ENCODE measurements around the gene CSRNP2.

Gene CSRNP2

DNA sequence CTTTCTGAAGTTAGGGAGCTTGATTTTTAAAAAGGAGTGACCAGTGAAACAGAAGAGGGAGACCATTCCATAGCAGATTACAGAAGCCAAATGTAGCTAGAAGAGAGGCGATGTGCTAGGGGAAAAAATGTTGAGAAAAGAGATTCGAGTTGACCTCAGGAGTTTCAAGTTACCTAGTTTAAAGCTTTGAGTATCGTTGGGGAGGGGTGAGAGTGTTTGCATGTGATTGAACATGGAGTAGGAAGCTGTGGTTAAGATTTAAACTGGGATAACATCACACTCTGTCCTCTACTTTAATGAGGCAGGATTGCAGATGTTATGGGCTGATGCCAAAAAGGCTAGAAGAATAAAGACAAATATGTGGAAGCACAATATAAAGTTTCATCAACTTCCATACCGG, 31.6 kb downstream of the CSRNP2 start:
- ChIA-PET CTCF (interaction anchor here (1.1 kb wide), 1 partner anchor 42 kb away, joined by 3 read pairs; no protein-coding TSS in a partner anchor), POLR2A (interaction anchor here (0.6 to 1.4 kb wide), 3 partner anchors 31 to 410 kb away, joined by 3 to 5 read pairs (median 3); partner anchors contain the start of gene CSRNP2)
- no peak overlapping the region for H3K27ac ChIP-seq (ENCODE audit: insufficient read depth in 1 of 2, low read depth in 1 of 2, low read length in 2 of 2, poor library complexity in 1 of 2, severe bottlenecking in 2 of 2)
- peak in 1 of 3 donors; percentile 14 for DNase-seq
- H3K4me3 ChIP-seq (ENCODE audit: control insufficient read depth in 1 of 7, extremely low read depth in 1 of 7, insufficient read depth in 4 of 7, low read depth in 2 of 7, low read length in 6 of 7), result no peak overlapping the region
- 16% methylated on average over 3 of the region's 4 CpGs for WGBS (ENCODE audit: insufficient coverage)
- no peaks in the 10 kb centered on the region for H3K9me3 ChIP-seq (ENCODE audit: control extremely low read depth in 1 of 5, control insufficient read depth in 4 of 5, insufficient read depth in 2 of 5, low read depth in 1 of 5, low read length in 4 of 5)
- peaks cover 10 to 26% (median 18%) of the 10 kb centered on the region in 4 experiments for H3K4me1 ChIP-seq (ENCODE audit: control extremely low read depth in 1 of 4, control insufficient read depth in 4 of 4, insufficient read depth in 4 of 4, low read length in 3 of 4)
- H3K27me3 ChIP-seq (replicated peaks in 2 of 5; ENCODE audit: control insufficient read depth in 4 of 5, insufficient read depth in 5 of 5, low read length in 4 of 5), result no peaks in the 10 kb centered on the region
- peaks cover 8 to 43% (median 27%) of the 10 kb centered on the region in 4 experiments for H3K36me3 ChIP-seq (ENCODE audit: control insufficient read depth in 4 of 4, insufficient read depth in 4 of 4, low read length in 3 of 4)

DNA sequence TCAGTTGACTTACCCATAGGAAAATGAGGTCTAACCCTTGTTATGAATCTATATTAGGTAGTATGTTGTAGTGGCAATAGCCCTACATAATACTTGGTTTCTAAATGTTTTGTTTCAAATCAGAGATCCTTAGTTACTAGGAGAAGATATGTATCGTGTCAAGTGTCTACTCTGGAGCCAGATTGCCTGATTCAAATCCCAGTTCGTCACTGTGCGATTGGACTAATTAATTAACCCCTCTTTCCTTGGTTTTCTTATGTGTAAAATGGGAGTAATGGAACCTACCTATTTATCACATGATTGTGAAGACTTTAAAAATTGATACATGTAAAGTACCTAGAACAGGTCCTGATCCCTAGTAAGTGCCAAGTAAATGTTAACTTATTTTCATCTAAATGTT, 33.9 kb downstream of the CSRNP2 start:
- Histone ChIP-seq H3K27me3 (replicated peaks in 2 of 5; ENCODE audit: control insufficient read depth in 4 of 5, insufficient read depth in 5 of 5, low read length in 4 of 5) (no peaks in the 10 kb centered on the region), H3K4me3 (ENCODE audit: control insufficient read depth in 1 of 7, extremely low read depth in 1 of 7, insufficient read depth in 4 of 7, low read depth in 2 of 7, low read length in 6 of 7) (peak overlapping the region in 4 of 7 experiments; percentile 90 to 97 (median 94)), H3K36me3 (ENCODE audit: control insufficient read depth in 4 of 4, insufficient read depth in 4 of 4, low read length in 3 of 4) (peaks cover 6 to 22% (median 16%) of the 10 kb centered on the region in 4 experiments), H3K9me3 (ENCODE audit: control extremely low read depth in 1 of 5, control insufficient read depth in 4 of 5, insufficient read depth in 2 of 5, low read depth in 1 of 5, low read length in 4 of 5) (no peaks in the 10 kb centered on the region), H3K4me1 (ENCODE audit: control extremely low read depth in 1 of 4, control insufficient read depth in 4 of 4, insufficient read depth in 4 of 4, low read length in 3 of 4) (peaks cover 10 to 26% (median 18%) of the 10 kb centered on the region in 4 experiments), H3K27ac (ENCODE audit: insufficient read depth in 1 of 2, low read depth in 1 of 2, low read length in 2 of 2, poor library complexity in 1 of 2, severe bottlenecking in 2 of 2) (peak overlapping the region in 1 of 2 experiments; percentile 7)
- WGBS (ENCODE audit: insufficient coverage), result no CpG with 5 or more reads among the region's 3 CpGs
- ChIA-PET CTCF (interaction anchor here (0.7 to 1.5 kb wide), 2 partner anchors 21 to 213 kb away, joined by 3 to 6 read pairs; no protein-coding TSS in a partner anchor), POLR2A (no interaction called here)
- DNase-seq, result no peak

DNA sequence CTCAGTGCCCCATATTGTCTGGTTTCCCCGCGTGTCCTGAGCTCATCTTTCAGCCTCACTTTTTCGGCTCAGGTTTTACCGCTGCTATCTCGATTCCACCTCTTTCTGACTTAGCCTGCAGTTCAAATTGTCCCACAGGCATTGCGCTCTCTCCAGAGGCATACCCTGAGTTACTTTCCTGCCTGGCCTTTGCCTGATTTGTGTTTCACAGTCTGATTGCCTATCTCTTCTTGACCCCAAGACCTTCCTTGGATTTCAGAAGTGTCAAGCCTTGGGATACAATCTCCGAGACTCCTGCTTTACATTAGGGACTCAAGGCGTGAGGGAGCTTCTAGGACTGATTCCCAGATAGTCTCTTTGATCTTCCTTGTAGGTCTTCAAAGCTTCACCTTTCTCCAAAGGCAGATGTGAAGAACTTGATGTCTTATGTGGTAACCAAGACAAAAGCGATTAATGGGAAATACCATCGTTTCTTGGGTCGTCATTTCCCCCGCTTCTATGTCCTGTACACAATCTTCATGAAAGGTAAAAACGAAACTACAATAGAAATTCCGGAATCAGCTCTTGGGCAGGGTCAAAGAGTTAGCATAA, 34.6 kb downstream of the CSRNP2 start:
- no peak for DNase-seq
- Histone ChIP-seq H3K4me1 (ENCODE audit: control extremely low read depth in 1 of 4, control insufficient read depth in 4 of 4, insufficient read depth in 4 of 4, low read length in 3 of 4) (peaks cover 10 to 26% (median 18%) of the 10 kb centered on the region in 4 experiments), H3K27me3 (replicated peaks in 2 of 5; ENCODE audit: control insufficient read depth in 4 of 5, insufficient read depth in 5 of 5, low read length in 4 of 5) (no peaks in the 10 kb centered on the region), H3K4me3 (ENCODE audit: control insufficient read depth in 1 of 7, extremely low read depth in 1 of 7, insufficient read depth in 4 of 7, low read depth in 2 of 7, low read length in 6 of 7) (peak overlapping the region; percentile 82 to 97 (median 93)), H3K27ac (ENCODE audit: insufficient read depth in 1 of 2, low read depth in 1 of 2, low read length in 2 of 2, poor library complexity in 1 of 2, severe bottlenecking in 2 of 2) (peak overlapping the region; percentile 78 to 93), H3K9me3 (ENCODE audit: control extremely low read depth in 1 of 5, control insufficient read depth in 4 of 5, insufficient read depth in 2 of 5, low read depth in 1 of 5, low read length in 4 of 5) (no peaks in the 10 kb centered on the region), H3K36me3 (ENCODE audit: control insufficient read depth in 4 of 4, insufficient read depth in 4 of 4, low read length in 3 of 4) (peaks cover 1 to 15% (median 10%) of the 10 kb centered on the region in 4 experiments)
- whole genome bisulfite sequencing (ENCODE audit: insufficient coverage), result 16% methylated on average over 11 of the region's 14 CpGs
- POLR2A ChIA-PET, result no interaction called here
- CTCF ChIA-PET, result interaction anchor here (1.0 to 1.5 kb wide), 2 partner anchors 18 to 21 kb away, joined by 3 to 6 read pairs; no protein-coding TSS in a partner anchor

DNA sequence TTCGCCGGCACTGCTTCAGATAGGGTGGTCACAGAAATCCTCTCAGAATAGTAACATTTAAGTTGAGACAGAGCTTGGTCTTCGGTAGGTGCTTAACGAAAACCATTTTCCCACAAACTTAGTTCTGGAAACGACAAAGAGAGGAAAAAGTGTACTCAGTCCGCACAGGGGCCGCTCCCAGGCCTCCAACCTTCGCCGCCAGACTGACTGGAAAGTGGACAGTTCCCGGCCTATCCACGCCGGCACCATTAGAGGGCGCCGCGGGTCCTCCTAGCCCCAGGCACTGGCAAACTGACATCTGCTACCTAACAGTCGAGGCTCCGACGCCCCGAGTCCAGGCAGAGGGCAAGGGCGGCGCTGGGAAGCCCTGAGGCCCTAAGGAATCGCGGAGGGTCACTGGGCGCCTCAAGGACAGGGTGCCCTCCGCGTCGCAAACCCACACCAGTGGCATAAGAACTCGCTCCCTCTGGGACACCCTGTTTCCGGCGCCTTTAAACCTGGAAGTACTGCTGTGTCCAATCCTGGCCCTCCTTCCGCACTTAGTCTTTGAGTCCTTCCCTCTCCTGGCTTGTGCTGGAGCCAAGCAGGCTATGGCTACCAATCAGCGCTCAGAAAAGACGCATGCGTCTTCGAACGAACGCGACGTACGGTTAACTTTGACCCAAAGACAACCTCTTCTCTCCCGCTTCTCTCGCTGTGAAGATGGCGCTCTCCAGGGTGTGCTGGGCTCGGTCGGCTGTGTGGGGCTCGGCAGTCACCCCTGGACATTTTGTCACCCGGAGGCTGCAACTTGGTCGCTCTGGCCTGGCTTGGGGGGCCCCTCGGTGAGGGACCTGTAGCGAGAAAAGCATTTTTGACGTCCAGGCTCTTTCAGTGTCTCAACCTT, 35.5 kb downstream of the CSRNP2 start, which contains the start of gene LETMD1:
LETMD1 (plus strand) TSS at position 673 of the 886 bp plus-strand sequence; CDS start at position 703, 30 bp downstream.
- Histone ChIP-seq H3K27ac (ENCODE audit: insufficient read depth in 1 of 2, low read depth in 1 of 2, low read length in 2 of 2, poor library complexity in 1 of 2, severe bottlenecking in 2 of 2) (peak within 1 kb of the TSS; percentile 78 to 93), H3K4me1 (ENCODE audit: control extremely low read depth in 1 of 4, control insufficient read depth in 4 of 4, insufficient read depth in 4 of 4, low read length in 3 of 4) (peaks cover 10 to 26% (median 18%) of the 10 kb centered on the region in 4 experiments), H3K36me3 (ENCODE audit: control insufficient read depth in 4 of 4, insufficient read depth in 4 of 4, low read length in 3 of 4) (peaks cover 0 to 6% (median 3%) of the 10 kb centered on the region in 4 experiments), H3K9me3 (ENCODE audit: control extremely low read depth in 1 of 5, control insufficient read depth in 4 of 5, insufficient read depth in 2 of 5, low read depth in 1 of 5, low read length in 4 of 5) (no peaks in the 10 kb centered on the region), H3K27me3 (replicated peaks in 2 of 5; ENCODE audit: control insufficient read depth in 4 of 5, insufficient read depth in 5 of 5, low read length in 4 of 5) (no peaks in the 10 kb centered on the region), H3K4me3 (ENCODE audit: control insufficient read depth in 1 of 7, extremely low read depth in 1 of 7, insufficient read depth in 4 of 7, low read depth in 2 of 7, low read length in 6 of 7) (peak within 1 kb of the TSS; percentile 82 to 97 (median 93))
- ChIA-PET POLR2A (interaction anchor here (1.1 kb wide), 1 partner anchor 16 kb away, joined by 4 read pairs; no protein-coding TSS in a partner anchor), CTCF (interaction anchor here (1.0 to 2.4 kb wide), 8 partner anchors 14 to 307 kb away, joined by 3 to 6 read pairs (median 4); partner anchors contain the start of gene SLC11A2)
- peak; percentile 97 to 99 (median 98) for DNase-seq
- WGBS (ENCODE audit: insufficient coverage), result 5% methylated on average over 43 of the region's 51 CpGs

DNA sequence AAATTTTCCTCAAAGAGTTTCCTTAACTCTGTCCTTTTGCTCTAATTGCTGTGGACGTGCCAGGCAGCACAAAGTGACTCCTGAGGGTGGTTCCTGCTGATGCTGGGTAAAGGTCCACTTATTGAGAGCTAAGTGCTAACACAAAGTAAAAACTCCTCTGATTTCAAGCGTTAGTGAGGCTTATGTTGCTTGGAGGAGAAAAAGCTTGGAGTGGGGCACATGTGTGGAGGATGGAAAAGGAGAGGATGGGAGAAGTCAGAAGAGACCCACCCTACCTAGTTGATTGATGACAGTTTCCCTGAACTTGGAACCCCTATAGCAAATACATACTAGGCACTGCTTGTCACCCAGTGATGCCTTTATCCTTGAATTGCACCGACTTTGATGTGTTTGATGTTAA, 47.1 kb downstream of the CSRNP2 start:
- Histone ChIP-seq H3K4me3 (ENCODE audit: control insufficient read depth in 1 of 7, extremely low read depth in 1 of 7, insufficient read depth in 4 of 7, low read depth in 2 of 7, low read length in 6 of 7) (no peak overlapping the region), H3K27ac (ENCODE audit: insufficient read depth in 1 of 2, low read depth in 1 of 2, low read length in 2 of 2, poor library complexity in 1 of 2, severe bottlenecking in 2 of 2) (no peak overlapping the region), H3K4me1 (ENCODE audit: control extremely low read depth in 1 of 4, control insufficient read depth in 4 of 4, insufficient read depth in 4 of 4, low read length in 3 of 4) (no peaks in the 10 kb centered on the region), H3K9me3 (ENCODE audit: control extremely low read depth in 1 of 5, control insufficient read depth in 4 of 5, insufficient read depth in 2 of 5, low read depth in 1 of 5, low read length in 4 of 5) (no peaks in the 10 kb centered on the region), H3K36me3 (ENCODE audit: control insufficient read depth in 4 of 4, insufficient read depth in 4 of 4, low read length in 3 of 4) (no peaks in the 10 kb centered on the region), H3K27me3 (replicated peaks in 2 of 5; ENCODE audit: control insufficient read depth in 4 of 5, insufficient read depth in 5 of 5, low read length in 4 of 5) (no peaks in the 10 kb centered on the region)
- ChIA-PET POLR2A (no interaction called here), CTCF (interaction anchor here (1.2 kb wide), 1 partner anchor 9 kb away, joined by 4 read pairs; no protein-coding TSS in a partner anchor)
- DNase-seq, result no peak
- WGBS (ENCODE audit: insufficient coverage), result 100% methylated on average over 2 of the region's 3 CpGs

DNA sequence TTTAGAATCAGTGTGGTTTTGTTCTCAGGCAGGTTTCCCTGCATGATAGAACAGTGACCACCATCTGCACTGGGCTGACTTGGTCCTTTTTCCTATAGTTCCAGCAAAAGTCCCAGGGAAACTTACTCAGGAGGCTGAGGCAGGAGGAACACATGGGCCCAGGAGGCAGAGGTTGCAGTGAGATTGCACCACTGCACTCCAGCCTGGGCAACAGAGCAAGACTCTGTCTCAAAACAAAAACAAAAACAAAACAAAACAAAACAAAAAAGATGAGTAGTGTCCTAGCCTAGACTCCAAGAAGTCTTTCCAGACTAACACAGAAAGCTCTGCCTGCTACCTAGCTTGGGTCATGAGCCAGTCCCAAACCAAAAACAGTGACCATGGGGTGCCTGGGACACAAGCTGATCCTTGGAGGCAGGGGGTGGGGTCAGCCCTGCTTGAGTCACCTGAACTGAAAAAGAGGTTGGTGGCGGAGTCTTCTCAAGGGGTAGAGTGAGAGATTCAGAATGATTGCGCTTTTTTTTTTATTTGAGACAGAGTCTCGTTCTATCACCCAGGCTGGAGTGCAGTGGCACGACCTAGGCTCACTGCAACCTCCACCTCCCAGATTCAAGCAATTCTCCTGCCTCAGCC, 49.8 kb downstream of the CSRNP2 start:
- H3K36me3 ChIP-seq (ENCODE audit: control insufficient read depth in 4 of 4, insufficient read depth in 4 of 4, low read length in 3 of 4), result no peaks in the 10 kb centered on the region
- no peak overlapping the region for H3K4me3 ChIP-seq (ENCODE audit: control insufficient read depth in 1 of 7, extremely low read depth in 1 of 7, insufficient read depth in 4 of 7, low read depth in 2 of 7, low read length in 6 of 7)
- H3K9me3 ChIP-seq (ENCODE audit: control extremely low read depth in 1 of 5, control insufficient read depth in 4 of 5, insufficient read depth in 2 of 5, low read depth in 1 of 5, low read length in 4 of 5), result no peaks in the 10 kb centered on the region
- no peak overlapping the region for H3K27ac ChIP-seq (ENCODE audit: insufficient read depth in 1 of 2, low read depth in 1 of 2, low read length in 2 of 2, poor library complexity in 1 of 2, severe bottlenecking in 2 of 2)
- ChIA-PET CTCF (interaction anchor here (0.6 kb wide), 2 partner anchors 11 to 1437 kb away, joined by 3 read pairs; no protein-coding TSS in a partner anchor), POLR2A (interaction anchor here (0.6 kb wide), 1 partner anchor 544 kb away, joined by 3 read pairs; no protein-coding TSS in a partner anchor)
- WGBS (ENCODE audit: insufficient coverage), result 100% methylated on average over 2 of the region's 4 CpGs
- H3K27me3 ChIP-seq (replicated peaks in 2 of 5; ENCODE audit: control insufficient read depth in 4 of 5, insufficient read depth in 5 of 5, low read length in 4 of 5), result no peaks in the 10 kb centered on the region
- H3K4me1 ChIP-seq (ENCODE audit: control extremely low read depth in 1 of 4, control insufficient read depth in 4 of 4, insufficient read depth in 4 of 4, low read length in 3 of 4), result no peaks in the 10 kb centered on the region
- DNase-seq, result no peak
